Stimulated activated CD8-positive, alpha-beta memory T cell treated with anti-CD3 and anti-CD28 coated beads, Interleukin-12 subunit alpha, Interleukin-12 subunit beta, amount 100 ng/mL, for 24 hours (primary cell): Measurements from ENCODE around the gene SLX9.

Experiments used
- DNase-seq: peaks from one replicate; pipeline ENCODE4 v3.0.0-alpha.2; 2020; ENCODE audit errors: extremely low read depth

The SLX9 gene

DNA sequence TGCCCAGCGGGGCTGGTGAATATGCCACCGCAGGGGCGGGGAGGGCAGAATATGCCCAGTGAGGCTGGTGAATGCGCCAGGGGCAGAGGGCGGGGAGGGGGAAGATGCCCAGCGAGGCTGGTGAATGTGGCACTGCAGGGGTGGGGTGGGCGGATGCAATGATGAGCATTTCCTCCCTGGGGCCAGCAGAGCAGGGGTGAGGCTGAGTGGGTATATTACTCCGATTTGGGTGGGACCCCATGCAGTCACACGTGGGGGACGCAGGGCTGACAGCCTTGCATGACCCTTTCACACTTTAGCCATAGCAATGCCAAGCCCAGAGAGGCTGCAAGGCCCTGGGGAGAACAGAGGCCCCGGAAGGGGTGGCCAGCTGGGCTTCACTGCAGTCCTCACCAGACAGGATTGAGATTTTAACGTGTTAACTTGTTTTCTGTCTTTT, 9.3 kb upstream of the SLX9 start:
- no peak for DNase-seq

DNA sequence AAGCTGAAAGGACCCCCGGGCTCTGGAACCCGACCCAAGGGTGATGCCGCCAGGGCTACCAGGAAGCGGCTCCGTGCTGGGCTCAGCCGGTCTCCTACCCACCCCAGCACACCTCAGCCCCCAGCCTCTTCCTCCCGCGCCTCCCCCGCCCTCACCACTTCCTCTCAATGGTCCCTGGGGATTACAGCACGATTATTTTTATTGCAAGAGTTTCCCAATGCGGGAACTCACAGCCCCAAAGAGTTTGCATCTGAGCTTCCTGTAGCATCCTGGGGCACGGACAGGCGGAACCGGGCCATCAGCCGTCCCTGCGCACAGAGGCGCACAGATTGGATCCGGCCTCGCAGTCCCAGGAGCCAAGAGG, 8.7 kb upstream of the SLX9 start:
- no peak for DNase-seq

DNA sequence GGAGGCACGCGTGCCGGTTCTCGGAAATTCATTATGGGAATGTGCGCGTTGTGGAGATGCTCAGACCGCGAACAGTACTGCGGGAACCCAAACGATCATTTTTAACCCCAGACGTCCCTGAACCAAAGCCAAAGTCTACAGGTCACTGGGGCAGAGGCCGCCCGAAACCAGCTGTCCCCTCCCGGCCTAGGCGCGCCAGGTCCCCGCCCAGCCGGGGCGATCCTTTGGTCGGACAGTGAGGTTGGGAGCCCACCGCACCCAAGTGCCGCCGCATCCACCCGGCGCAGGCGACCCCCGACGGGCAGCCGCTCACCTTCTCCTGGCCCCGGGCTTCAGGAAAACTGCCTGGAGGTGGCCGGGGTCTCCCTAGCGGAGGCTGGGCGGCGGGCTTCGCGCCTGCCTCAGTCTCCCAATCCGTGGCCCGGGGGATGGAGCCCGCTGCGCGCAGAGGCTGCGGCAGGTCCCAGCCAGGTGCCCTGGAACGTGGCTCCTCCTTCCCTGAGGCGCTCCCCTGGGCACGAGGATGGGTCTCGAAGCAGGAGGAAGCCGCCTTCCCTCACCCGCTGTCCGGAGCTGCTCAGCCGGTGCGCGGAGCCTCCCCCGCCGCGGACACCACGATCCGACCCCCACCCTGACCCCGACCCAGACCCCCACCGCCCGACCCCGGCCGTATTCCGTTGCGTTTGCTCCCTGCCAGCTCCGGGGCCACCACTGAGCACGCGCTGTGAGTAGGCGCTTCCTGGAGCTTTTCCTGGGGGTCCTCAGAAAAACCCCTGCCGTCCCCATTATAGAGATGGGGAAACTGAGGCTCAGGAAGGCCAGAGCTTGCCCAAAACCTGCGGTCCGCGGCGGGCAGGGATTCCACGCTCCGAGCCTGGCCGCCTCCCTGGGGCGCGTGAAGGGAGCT, 8.1 kb upstream of the SLX9 start:
- no peak for DNase-seq

DNA sequence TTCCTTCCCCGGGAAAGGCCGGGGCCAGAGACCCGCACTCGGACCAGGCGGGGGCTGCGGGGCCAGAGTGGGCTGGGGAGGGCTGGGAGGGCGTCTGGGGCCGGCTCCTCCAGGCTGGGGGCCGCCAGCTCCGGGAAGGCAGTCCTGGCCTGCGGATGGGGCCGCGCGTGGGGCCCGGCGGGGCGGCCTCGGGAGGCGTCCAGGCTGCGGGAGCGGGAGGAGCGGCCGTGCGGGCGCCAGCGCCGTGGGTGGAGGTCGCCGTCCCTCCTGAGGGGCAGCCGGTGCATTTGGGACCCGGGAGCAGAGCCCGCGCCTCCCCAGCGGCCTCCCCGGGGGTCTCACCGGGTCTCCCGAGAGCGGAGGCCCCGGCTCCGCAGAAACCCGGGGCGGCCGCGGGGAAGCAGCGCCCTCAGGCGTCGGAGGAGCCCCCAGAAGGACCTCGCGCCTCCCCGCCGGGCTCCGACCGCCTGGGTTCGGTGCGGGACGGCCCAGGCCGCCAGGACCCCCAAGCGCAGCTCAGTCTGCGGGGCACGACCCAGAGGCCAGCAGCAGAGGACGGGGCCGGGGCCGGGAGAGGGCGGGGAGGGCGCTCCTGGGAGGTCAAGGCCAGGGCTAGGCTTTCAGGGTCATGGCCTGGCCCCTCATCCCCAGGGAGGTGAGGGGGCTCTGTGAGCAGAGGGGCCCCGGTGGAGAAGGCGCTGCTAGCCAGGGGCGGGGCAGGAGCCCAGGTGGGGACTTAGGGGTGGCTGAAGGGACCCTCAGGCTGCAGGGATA, 7.2 kb upstream of the SLX9 start:
- DNase-seq = no peak

DNA sequence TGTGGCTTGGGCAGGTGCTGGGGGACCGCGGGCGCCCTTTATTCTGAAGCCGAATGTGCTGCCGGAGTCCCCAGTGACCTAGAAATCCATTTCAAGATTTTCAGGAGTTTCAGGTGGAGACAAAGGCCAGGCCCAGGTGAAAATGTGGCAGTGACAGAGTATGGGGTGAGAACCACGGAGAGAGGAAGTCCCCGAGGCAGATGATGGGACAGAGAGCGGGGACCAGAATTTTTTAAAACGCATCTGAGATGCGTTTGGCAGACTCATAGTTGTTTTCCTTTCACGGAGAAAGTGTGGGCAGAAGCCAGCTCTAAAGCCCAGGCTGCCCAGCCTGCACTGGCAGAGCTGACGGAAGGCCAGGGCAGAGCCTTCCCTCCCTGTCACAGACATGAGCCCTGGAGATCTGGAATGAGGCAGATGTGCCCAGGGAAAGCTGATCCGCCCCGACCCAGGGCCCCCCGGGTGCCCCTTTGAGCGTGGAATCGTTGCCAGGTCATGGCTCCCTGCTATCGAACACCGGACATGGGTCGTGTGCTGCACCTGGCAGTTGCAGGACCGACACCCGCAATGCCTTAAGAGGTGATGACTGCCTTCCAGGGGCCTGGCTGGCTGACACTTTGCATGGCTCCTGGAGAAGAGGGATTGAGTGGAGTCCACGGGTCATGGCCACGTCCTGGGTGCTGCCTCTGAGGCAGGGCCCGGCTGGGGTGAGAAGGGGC, 6.5 kb upstream of the SLX9 start:
- DNase-seq = no peak

DNA sequence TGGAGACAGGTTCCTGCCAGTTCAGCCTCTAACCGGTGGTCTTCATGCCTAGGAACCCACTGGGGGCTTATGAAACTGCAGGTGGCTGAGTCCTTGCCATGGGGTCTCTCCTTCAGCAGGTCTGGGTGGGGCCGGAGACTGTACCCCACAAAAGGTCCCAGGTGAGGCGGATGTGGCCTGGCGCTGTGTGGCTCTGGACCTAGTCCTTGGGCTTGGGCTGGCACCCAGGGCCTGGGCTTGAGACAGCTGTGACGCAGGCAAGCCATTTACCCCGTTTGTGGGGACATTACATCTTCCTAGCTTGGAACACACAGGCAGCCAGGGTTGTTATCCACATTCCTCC, 5.9 kb upstream of the SLX9 start:
- DNase-seq = no peak

DNA sequence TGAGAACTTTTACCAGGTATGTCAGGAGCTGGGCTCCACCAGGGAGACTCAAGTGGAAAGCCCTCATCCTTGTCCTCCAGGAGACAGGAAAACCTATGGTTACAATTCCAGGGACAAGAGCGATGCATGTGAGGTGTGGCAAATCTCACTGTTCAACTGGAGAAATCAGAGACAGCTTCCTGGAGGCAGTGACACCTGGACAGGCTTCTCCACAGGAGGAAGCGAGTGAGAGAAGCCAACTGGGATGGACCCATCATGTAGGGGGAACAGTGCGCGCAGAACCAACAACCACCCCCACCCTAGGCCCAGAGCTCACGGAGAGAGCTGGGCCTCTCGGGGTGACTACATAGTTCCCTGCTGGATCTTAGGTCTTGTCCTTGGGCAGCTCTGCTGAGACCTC, 5.6 kb upstream of the SLX9 start:
- no peak for DNase-seq

DNA sequence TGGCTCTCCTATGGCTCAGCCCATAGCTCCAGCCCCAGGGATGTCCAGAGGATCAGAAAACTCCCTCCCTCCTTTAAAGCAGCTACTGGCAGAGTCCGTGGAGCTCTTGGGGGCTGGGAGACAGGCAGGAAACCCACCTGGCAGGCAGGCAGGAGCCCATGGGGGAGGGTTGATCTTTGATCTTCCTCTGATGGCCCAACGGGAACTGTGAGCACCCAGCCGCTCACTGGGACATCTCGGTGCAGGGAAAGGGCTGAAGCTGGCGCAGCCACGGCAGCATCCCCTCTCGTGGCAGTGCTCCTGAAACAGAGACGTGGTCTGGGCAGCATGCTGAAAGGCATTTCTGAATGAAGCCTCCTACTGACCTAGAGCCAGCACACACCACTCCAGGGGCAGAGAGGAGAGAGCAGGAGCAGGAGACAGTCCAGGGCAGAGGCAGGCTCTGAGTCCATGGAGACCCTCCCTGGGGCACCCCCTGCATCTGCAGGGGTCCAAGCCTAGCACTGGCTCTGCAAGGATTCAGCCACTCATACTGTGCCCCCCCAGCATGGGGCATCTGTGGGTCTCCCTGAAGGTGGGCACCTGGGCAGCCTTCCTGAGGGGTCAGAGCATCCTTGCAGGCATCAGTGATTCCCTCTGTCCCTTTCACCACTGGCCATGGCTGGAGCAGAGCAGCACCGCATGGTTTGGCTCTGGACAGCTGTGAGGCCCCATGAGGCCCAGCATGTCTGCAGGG, 4.9 kb upstream of the SLX9 start:
- DNase-seq = no peak

DNA sequence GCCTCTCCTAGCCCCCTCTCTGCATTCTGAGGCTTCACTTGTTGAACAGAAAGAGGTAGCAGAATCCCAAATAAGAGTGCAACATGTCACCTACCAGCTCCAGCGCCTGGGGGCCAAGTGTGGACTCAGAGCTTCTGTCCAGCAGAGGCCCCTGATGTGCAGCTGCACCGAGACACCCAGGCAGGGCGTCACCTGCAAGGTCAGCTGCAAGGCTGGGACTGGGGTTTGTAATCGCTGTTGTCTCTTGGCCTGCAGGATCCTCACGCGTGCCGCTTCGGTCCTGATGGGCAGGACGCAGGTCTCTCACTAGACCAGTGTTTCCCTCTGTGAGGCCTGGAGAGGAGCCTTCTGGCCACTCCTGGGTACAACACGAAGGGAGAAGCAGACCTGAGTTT, 4.3 kb upstream of the SLX9 start:
- DNase-seq = no peak

DNA sequence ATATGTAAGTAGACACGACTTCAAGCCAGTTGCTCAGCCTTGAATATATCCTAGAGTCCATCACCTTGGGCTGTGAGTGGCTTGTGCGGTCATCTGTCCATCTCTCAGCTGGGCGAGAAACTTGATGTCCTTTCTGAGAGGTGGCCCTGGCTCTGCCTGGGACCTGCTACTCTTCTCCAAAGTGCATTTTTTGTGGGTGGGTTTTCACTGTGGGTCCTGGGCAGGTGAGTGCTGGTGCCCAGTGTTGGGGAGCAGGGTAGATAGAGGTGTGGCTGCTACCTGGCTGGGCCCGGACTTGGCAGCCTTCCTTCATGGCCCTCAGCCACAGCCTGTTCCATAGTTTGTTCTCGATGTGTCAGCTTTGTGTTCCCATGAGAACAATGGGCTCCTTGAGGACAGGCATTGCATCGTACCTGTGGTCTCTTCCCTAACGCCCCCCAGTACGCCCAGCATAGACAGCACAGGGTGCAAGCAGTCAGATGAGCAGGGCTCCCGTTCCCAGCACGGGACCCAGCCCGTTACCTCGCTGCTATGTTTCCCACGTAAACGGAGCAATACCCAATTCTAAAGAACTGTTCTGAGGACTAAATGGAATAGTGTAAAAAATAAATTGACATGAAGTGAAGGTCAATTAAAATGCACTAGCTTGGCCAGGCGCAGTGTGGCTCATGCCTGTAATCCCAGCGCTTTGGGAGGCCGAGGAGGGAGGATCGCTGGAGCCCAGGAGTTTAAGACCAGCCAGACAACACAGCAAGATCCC, 877 bp upstream of the SLX9 start:
- no peak for DNase-seq

DNA sequence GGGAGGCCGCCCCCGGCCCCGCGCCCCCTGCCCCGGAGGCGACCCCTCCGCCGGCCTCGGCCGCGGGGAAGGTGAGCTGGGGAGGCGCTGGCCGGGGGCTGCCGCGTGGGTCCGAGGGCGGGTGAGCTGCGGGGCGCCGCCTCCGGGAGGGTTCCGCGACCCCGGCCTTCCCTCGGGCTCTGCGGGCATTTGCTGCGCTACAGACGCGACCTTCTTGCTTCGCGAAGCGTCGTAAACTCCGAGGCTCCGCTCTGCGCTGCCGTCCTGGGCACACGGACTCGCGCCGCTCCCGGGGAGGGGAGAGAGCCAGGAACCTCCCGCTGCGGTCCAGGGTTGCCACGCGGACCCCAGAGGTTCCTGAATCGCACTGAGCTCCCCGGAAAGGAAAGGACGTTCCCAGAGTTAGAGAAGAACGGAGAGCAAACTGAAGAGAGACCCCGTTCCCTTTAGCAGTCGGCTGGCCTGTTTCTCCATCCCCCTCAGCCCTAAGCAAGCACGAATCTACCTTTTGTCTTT, 345 bp downstream of the SLX9 start:
- no peak for DNase-seq

DNA sequence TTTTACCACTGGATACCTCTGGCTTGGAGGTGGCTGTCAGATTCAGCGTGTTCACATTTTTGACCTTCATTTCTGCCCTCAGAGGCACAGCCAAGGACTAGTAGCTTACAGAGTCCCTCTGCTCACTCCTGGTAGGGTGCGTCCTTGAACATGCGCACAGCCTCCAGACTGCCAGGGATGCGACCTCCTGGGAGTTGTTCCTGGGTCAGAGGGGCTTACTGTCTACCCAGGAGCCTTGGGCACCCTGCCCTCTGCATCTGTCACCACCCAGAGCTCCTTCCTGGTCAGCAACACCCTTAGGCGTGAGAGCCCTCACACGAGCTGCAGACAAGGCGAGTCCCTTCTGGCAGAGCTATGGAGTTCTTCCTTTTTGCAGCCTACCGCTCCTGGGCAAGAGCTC, 1.7 kb downstream of the SLX9 start:
- DNase-seq = no peak

DNA sequence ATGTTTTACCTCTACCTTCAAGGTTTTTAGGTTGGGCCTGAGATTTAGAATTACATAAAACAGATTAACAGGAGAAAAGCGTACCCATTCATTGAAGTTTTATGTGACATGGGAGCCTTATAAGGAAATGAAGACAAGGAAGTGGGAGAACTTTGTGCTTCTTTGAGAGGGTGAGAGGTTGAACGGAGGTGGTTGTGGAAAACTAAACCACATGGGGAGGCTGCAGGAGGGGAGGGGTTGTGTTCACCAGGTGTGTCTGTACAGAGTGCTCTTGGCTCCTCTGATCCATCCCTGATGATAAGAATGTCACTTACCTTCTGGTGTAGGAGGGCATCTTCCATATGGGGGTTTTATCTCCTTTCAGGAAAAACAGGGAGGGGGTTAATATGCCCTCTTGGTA, 2.7 kb downstream of the SLX9 start:
- DNase-seq = no peak

DNA sequence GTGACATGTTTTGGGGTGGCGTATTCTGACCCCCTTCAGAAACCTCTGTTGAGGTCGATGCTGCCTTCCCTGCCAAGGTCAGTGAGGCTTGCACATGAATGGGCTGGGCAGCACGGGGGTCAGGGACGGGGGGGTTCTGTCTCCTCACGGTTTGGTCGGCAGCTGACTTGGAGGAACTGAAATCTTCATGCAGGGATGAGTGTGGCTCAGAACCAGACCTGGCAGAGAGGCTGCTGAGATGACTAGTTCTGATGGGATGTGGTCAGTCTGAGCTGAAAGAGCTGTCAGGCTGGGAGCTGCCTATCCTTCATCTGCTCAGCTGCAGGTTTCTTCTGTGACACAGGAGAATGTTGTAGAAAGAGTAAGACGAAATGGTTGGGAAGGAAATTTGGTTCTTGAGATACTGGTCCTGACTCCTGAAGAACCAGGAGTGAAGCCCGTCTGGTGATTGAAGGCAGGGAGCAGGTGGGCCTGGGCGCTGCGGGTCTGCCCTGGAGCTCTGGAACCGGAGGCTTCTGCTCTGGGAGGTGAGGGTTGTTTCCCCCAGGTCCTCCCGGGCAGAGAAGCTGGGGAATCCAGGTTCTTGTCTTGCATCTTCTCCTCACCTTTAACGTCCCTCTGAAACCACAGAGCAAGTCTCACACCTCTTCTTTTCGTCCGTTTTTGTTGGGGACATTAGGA, 3.3 kb downstream of the SLX9 start:
- no peak for DNase-seq

DNA sequence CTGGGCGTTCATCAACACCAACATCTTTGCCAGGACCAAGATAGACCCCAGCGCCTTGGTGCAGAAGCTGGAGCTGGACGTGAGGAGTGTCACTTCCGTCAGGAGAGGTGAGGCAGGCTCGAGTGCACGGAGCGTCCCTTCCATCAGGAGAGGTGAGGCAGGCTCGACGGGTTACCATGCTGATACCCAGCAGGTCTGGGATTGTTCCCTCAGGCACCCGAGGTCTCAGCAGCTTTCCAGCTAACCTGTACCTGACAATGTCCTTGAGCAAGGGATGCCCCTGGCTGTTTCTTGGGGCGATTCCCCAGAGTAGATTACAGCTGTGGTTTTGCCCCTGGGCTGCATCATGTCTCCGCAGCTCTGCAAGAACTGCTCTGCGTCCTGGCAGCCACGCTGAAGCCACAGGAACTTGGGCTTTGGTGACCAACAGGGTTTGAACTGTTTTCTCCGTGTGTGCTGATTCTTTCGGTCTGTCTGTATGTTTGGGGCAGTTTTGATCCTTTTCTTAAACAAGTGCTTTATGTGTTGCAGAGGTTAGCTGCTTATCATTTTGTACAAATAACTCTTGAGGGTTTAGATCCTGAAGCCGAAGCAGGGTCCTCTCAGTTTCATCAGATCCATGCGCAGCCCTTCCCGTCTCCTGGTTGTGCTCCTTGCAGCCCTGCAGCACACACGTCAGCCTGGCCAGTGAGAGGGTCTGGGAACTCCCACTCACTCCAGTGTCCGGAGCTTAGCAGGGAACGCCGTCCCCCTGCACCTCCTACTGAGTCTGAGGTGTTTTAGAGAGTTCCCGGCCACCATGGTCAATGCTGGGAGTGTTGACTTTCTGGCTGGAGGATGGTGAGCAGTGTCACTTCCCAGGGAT, 4.1 kb downstream of the SLX9 start:
- DNase-seq = no peak

DNA sequence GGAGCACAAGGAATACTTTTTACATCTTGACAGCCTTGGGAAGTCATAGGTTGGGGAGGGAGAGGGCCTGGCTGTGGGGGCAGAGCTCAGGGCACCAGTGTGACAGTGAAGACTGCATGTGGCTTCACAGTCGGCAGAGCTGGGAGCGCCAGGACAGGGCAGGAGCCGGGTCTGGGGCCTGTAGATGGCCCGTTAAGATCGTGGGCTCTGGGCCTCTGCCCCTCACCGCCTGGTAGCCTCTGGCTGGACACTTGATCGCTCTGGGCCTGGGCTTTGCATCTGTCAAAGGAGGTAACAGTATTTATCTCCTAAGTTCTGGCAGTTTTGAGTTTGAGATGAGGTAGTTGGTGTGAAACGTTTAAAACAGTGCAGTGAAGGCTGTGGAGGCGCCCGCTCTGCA, 4.8 kb downstream of the SLX9 start:
- DNase-seq = no peak

DNA sequence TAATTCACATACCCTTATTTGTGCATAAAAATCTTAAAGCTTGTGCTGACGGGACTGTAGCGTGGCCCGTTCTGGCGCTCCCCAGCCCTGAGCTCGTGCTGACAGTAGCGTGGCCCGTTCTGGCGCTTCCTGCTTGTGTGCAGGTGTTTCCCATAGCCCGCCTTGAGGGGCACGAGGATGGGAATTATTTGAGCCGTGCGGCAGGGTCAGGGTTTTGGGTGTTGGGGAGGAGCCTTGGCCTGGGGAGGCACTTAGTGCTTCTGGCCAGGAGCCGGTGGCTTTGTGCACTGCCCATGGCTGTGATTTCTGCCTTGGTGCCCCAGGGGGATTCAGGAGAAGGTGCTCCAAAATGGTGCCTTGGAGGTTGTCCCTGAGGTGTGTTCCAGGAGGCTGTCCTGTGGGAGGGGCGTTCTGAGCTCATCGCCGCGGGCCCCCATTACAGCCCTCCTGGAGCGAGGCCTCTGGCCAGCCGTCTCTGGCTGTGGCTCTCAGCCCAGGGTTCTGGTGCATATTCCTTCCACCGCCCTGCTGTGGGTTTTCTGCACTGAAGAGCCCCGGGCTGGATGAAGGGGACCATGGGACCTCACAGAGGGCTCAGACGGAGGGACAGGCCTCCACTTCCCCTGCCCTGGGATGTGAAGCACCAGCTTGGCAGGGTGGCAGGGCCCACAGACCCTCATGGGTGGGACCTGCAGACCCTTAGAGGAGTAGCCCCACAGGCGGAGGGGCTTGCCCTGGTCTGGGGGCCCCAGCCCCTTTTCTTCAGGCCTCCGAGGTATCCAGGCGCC, 6.6 kb downstream of the SLX9 start:
- no peak for DNase-seq

DNA sequence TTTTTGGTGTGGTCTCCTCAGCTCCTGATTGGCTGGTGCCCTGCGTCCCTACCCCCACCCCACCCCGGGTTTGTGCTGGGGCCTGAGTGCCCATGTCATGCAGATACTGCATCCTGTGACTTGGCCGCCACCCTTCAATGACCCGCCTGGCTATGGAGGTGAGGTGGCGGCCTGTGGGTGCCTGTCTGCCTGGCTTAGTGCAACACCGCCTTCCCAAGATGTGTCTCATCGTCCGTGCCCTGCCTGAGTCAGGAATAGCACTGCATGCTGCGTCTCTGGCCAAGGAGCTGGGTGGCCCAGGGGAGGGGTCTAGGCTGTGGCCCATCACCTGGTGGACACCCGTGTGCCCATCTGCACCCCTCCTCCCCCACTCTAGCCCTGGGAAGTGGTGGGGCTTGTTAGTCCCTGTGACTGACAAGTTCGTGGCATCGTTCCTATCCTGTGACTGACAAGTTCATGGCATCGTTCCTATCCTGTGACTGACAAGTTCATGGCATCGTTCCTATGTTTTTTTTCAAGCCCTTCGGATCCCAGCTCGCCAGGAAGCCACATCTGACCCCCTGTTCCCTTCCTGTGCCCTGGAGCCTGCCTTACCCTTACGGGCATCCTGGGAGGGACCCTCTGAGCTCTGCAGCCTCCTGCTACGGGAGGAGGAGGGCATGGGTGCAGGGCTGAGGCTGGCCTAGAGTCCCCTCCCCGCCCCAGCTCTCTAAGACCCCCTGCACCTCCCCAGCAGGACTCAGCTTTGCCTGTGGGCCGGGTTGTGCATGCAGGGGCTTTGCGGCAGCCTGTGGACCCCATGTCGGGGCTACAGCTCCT, 7.5 kb downstream of the SLX9 start:
- no peak for DNase-seq
